NCI-H345 (cell line): ENCODE results near the gene STIL.
A peak's percentile ranks its signal among the peaks of the same experiment; 100 is the strongest.
"Not testable (repeated sequence)": the region's sequence is repeated elsewhere in the genome, so short reads cannot be mapped to it uniquely, and the experiment has no call there.

Experiments used
- DNase-seq: peaks from one replicate; lab custom pipeline; 2025; lab: John Stamatoyannopoulos, UW

Gene STIL

GRCh38 chr1:47313915-47314664 is at the start of gene STIL:
STIL (minus strand) TSS chr1:47314147; CDS start chr1:47310319, 3,828 bp downstream.
- DNase-seq, result peak; percentile 99

GRCh38 chr1:47362828-47363227 is 48.9 kb upstream of the STIL start:
- no peak for DNase-seq

GRCh38 chr1:47361380-47361779 is 47.4 kb upstream of the STIL start:
- DNase-seq, result no peak

GRCh38 chr1:47351305-47351704 is 37.4 kb upstream of the STIL start:
- DNase-seq, result no peak

- no peak for DNase-seq
These were observed 34.3 kb upstream of the STIL start for GRCh38 chr1:47348246-47348645.

- no peak for DNase-seq
These were observed 33.8 kb upstream of the STIL start for GRCh38 chr1:47347735-47348134.

- DNase-seq, result not testable (repeated sequence)
These were observed 33.0 kb upstream of the STIL start for GRCh38 chr1:47346979-47347378.

- no peak for DNase-seq
These were observed 26.3 kb upstream of the STIL start for GRCh38 chr1:47340227-47340626.

GRCh38 chr1:47338249-47339077 is 24.5 kb upstream of the STIL start:
- no peak for DNase-seq

- DNase-seq, result no peak
These were observed 23.4 kb upstream of the STIL start for GRCh38 chr1:47337350-47337749.

GRCh38 chr1:47334765-47335435 is 21.0 kb upstream of the STIL start:
- DNase-seq, result no peak

- DNase-seq, result peak; percentile 82
These were observed 20.2 kb upstream of the STIL start for GRCh38 chr1:47333922-47334764.

GRCh38 chr1:47333578-47333921 is 19.6 kb upstream of the STIL start, which contains the start of gene CMPK1:
CMPK1 (plus strand) TSS chr1:47333790; CDS start chr1:47333946, 156 bp downstream.
- peak; percentile 83 for DNase-seq

GRCh38 chr1:47332779-47333577 is 19.0 kb upstream of the STIL start:
- DNase-seq, result no peak

- no peak for DNase-seq
These were observed 17.9 kb upstream of the STIL start for GRCh38 chr1:47331875-47332274.

- DNase-seq, result no peak
These were observed 16.3 kb upstream of the STIL start for GRCh38 chr1:47330212-47330611.

GRCh38 chr1:47328992-47329391 is 15.0 kb upstream of the STIL start:
- no peak for DNase-seq

- DNase-seq, result no peak
These were observed 12.3 kb upstream of the STIL start for GRCh38 chr1:47326271-47326670.

GRCh38 chr1:47325528-47325927 is 11.6 kb upstream of the STIL start:
- peak; percentile 80 for DNase-seq

GRCh38 chr1:47324682-47325081 is 10.7 kb upstream of the STIL start:
- DNase-seq, result peak; percentile 32

GRCh38 chr1:47323599-47324031 is 9.7 kb upstream of the STIL start:
- DNase-seq, result no peak
